CD8-positive, alpha-beta memory T cell (primary cell): ENCODE data around the gene HPS6. TPM values are rescaled to one million over a fixed set of nuclear protein-coding genes. Genes with fewer than 3 reads are reported as not detected.
A peak's percentile ranks its signal among the peaks of the same experiment; 100 is the strongest.

Experiments used
- CTCF ChIA-PET: fragments of 350-600 bp; sonication (Branson Sonifier 250); formaldehyde crosslinking; loops from one replicate; lab custom pipeline; 2021; ENCODE audit warnings: antibody characterized with exemption; lab: Charles Lee
- POLR2A ChIA-PET: fragments of 350-600 bp; sonication (Branson Sonifier 250); formaldehyde crosslinking; loops from one replicate; lab custom pipeline; 2021; ENCODE audit warnings: antibody characterized with exemption; lab: Charles Lee
- DNase-seq, 5 donors: peaks; one replicate each; pipeline versions ENCODE4 v3.0.0 to v3.0.0-alpha.2; 2020 to 2022; ENCODE audit warnings: mixed read lengths in 1 of 5
- H3K27ac ChIP-seq: one replicate; pipeline ENCODE4 v1.7.0; 2013; ENCODE audit warnings: low read depth, mild to moderate bottlenecking, low read length, moderate library complexity
- H3K27me3 ChIP-seq: 2 replicates; pipeline ENCODE4 v1.7.0; 2013; ENCODE audit warnings: low read length, mild to moderate bottlenecking; ENCODE audit not compliant: insufficient read depth, poor library complexity, severe bottlenecking
- H3K36me3 ChIP-seq: 2 replicates; pipeline ENCODE4 v1.7.0; 2013; ENCODE audit warnings: mild to moderate bottlenecking, low read length, moderate library complexity; ENCODE audit not compliant: insufficient read depth
- H3K4me1 ChIP-seq: 2 replicates; pipeline ENCODE4 v1.7.0; 2013; ENCODE audit warnings: mild to moderate bottlenecking, low read length, moderate library complexity; ENCODE audit not compliant: insufficient read depth
- H3K4me3 ChIP-seq: 2 replicates; pipeline ENCODE4 v1.7.0; 2013; ENCODE audit warnings: mild to moderate bottlenecking, low read length
- H3K9me3 ChIP-seq: 2 replicates; pipeline ENCODE4 v1.7.0; 2013; ENCODE audit warnings: mild to moderate bottlenecking, low read length
- H3K27ac Mint-ChIP-seq, 8 donors: one replicate each; pipeline ENCODE4 v1.8.0; 2020 to 2021; ENCODE audit warnings: mixed read lengths in 8 of 8, mild to moderate bottlenecking in 6 of 8, inconsistent platforms in 3 of 8, moderate library complexity in 3 of 8
- H3K27me3 Mint-ChIP-seq, 2 donors: one replicate each; pipeline ENCODE4 v1.8.0; 2020 to 2021; ENCODE audit warnings: mixed read lengths in 2 of 2, mild to moderate bottlenecking in 1 of 2, moderate library complexity in 1 of 2
- H3K36me3 Mint-ChIP-seq, 3 donors: one replicate each; pipeline ENCODE4 v1.8.0; 2020 to 2021; ENCODE audit warnings: mixed read lengths in 3 of 3, inconsistent platforms in 1 of 3, mild to moderate bottlenecking in 1 of 3
- H3K4me1 Mint-ChIP-seq, 3 donors: one replicate each; pipeline ENCODE4 v1.8.0; 2020 to 2021; ENCODE audit warnings: mixed read lengths in 3 of 3, inconsistent platforms in 1 of 3, mild to moderate bottlenecking in 1 of 3
- H3K4me3 Mint-ChIP-seq, 7 donors: one replicate each; pipeline ENCODE4 v1.8.0; 2020 to 2021; ENCODE audit warnings: mixed read lengths in 7 of 7, mild to moderate bottlenecking in 6 of 7, moderate library complexity in 4 of 7, inconsistent platforms in 2 of 7
- H3K9me3 Mint-ChIP-seq, 5 donors: one replicate each; pipeline ENCODE4 v1.8.0; 2020 to 2022; ENCODE audit warnings: mixed read lengths in 5 of 5, mild to moderate bottlenecking in 3 of 5, moderate library complexity in 2 of 5, inconsistent platforms in 1 of 5
- polyA plus RNA-seq: library from polyadenylated mRNA; unstranded; fragments of 300-500 nt; fragmentation: Illumina TruSeq; gene quantifications from one replicate; pipeline ENCODE4 v1.2.3, GENCODE V29; 2021
- total RNA-seq, 2 experiments: library from RNA; stranded (reverse); gene quantifications; one replicate each; pipeline ENCODE4 v1.2.3, GENCODE V29; 2021

HPS6 gene
- total and polyA plus RNA-seq, 3 experiments from 2014 or later = 25.3 to 30.4 (median 27.0) TPM

GRCh38 chr10:102064503-102064867 is 664 bp upstream of the HPS6 start:
- Mint-ChIP-seq H3K27me3 (peaks cover 0 to 6% of the 10 kb centered on the region in 2 donors), H3K4me1 (peaks cover 24 to 49% (median 37%) of the 10 kb centered on the region in 3 donors), H3K27ac (peak overlapping the region; percentile 87 to 99 (median 96)), H3K4me3 (peak overlapping the region; percentile 75 to 93 (median 88)), H3K36me3 (peaks cover 0 to 22% (median 0%) of the 10 kb centered on the region in 3 donors), H3K9me3 (no peaks in the 10 kb centered on the region)
- H3K27ac ChIP-seq = peak overlapping the region; percentile 86
- H3K9me3 ChIP-seq = no peaks in the 10 kb centered on the region
- POLR2A ChIA-PET = interaction anchor here (3.0 kb wide), 1 partner anchor 9 kb away, joined by 13 read pairs; the partner anchor contains the start of gene ARMH3
- CTCF ChIA-PET = no interaction called here
- H3K27me3 ChIP-seq = no peaks in the 10 kb centered on the region
- DNase-seq = peak in 1 of 5 donors; percentile 6
- H3K4me3 ChIP-seq = peak overlapping the region; percentile 77
- H3K36me3 ChIP-seq = no peaks in the 10 kb centered on the region
- peaks cover 31% of the 10 kb centered on the region for H3K4me1 ChIP-seq

GRCh38 chr10:102065561-102066398 is 631 bp downstream of the HPS6 start:
- H3K27me3 Mint-ChIP-seq = peaks cover 0 to 5% of the 10 kb centered on the region in 2 donors

GRCh38 chr10:102066399-102067088 is 1.4 kb downstream of the HPS6 start:
- CTCF ChIA-PET = interaction anchor here (1.1 to 8.5 kb wide), 6 partner anchors 8 to 225 kb away, joined by 4 to 62 read pairs (median 4); partner anchors contain the start of gene KCNIP2
- H3K9me3 ChIP-seq = no peaks in the 10 kb centered on the region
- DNase-seq = peak in 1 of 5 donors; percentile 11
- peak overlapping the region; percentile 83 to 93 (median 87) for H3K4me3 Mint-ChIP-seq
- peaks cover 26 to 54% (median 39%) of the 10 kb centered on the region in 3 donors for H3K4me1 Mint-ChIP-seq
- H3K4me3 ChIP-seq = peak overlapping the region; percentile 77
- H3K36me3 ChIP-seq = no peaks in the 10 kb centered on the region
- H3K9me3 Mint-ChIP-seq = no peaks in the 10 kb centered on the region
- H3K4me1 ChIP-seq = peaks cover 31% of the 10 kb centered on the region
- no peaks in the 10 kb centered on the region for H3K27me3 ChIP-seq
- H3K27ac ChIP-seq = peak overlapping the region; percentile 86
- H3K27me3 Mint-ChIP-seq = peaks cover 0 to 2% of the 10 kb centered on the region in 2 donors
- POLR2A ChIA-PET = interaction anchor here (3.0 kb wide), 1 partner anchor 11 kb away, joined by 13 read pairs; the partner anchor contains the start of gene ARMH3
- peaks cover 0 to 26% (median 0%) of the 10 kb centered on the region in 3 donors for H3K36me3 Mint-ChIP-seq
- H3K27ac Mint-ChIP-seq = peak overlapping the region; percentile 76 to 95 (median 90)

More at GRCh38 chr10:102065561-102066398, 631 bp downstream of the HPS6 start:
- peaks cover 0 to 23% (median 0%) of the 10 kb centered on the region in 3 donors for H3K36me3 Mint-ChIP-seq
- Histone ChIP-seq H3K4me1 (peaks cover 31% of the 10 kb centered on the region), H3K4me3 (peak overlapping the region; percentile 77), H3K27ac (peak overlapping the region; percentile 86), H3K36me3 (no peaks in the 10 kb centered on the region), H3K27me3 (no peaks in the 10 kb centered on the region), H3K9me3 (no peaks in the 10 kb centered on the region)
- H3K4me3 Mint-ChIP-seq = peak overlapping the region; percentile 83 to 93 (median 88)
- POLR2A ChIA-PET = interaction anchor here (0.9 to 3.0 kb wide), 2 partner anchors 10 to 86 kb away, joined by 3 to 13 read pairs; partner anchors contain the start of gene ARMH3
- peaks cover 24 to 51% (median 39%) of the 10 kb centered on the region in 3 donors for H3K4me1 Mint-ChIP-seq
- H3K27ac Mint-ChIP-seq = peak overlapping the region; percentile 84 to 96 (median 92)
- no peaks in the 10 kb centered on the region for H3K9me3 Mint-ChIP-seq
- CTCF ChIA-PET = interaction anchor here (0.9 to 8.5 kb wide), 7 partner anchors 9 to 225 kb away, joined by 3 to 62 read pairs (median 4); partner anchors contain the start of gene KCNIP2
- DNase-seq = peak in 2 of 5 donors; percentile 6 to 21

GRCh38 chr10:102067091-102067916 is 2.2 kb downstream of the HPS6 start:
- Mint-ChIP-seq H3K9me3 (no peaks in the 10 kb centered on the region), H3K4me1 (peaks cover 26 to 54% (median 39%) of the 10 kb centered on the region in 3 donors), H3K4me3 (peak overlapping the region in 6 of 7 donors; percentile 17 to 82 (median 62)), H3K27me3 (peaks cover 0 to 2% of the 10 kb centered on the region in 2 donors), H3K27ac (peak overlapping the region in 6 of 8 donors; percentile 19 to 80 (median 63)), H3K36me3 (peaks cover 0 to 26% (median 0%) of the 10 kb centered on the region in 3 donors)
- no peaks in the 10 kb centered on the region for H3K27me3 ChIP-seq
- CTCF ChIA-PET = interaction anchor here (1.1 to 8.5 kb wide), 5 partner anchors 14 to 226 kb away, joined by 4 to 62 read pairs (median 4); partner anchors contain the start of gene KCNIP2
- POLR2A ChIA-PET = interaction anchor here (3.0 kb wide), 1 partner anchor 12 kb away, joined by 13 read pairs; the partner anchor contains the start of gene ARMH3
- no peak overlapping the region for H3K4me3 ChIP-seq
- no peak for DNase-seq
- H3K27ac ChIP-seq = no peak overlapping the region
- no peaks in the 10 kb centered on the region for H3K36me3 ChIP-seq
- no peaks in the 10 kb centered on the region for H3K9me3 ChIP-seq
- peaks cover 31% of the 10 kb centered on the region for H3K4me1 ChIP-seq

- H3K4me3 Mint-ChIP-seq = peak overlapping the region in 1 of 7 donors; percentile 82
- no peaks in the 10 kb centered on the region for H3K36me3 ChIP-seq
- H3K9me3 ChIP-seq = no peaks in the 10 kb centered on the region
- peak overlapping the region in 3 of 8 donors; percentile 12 to 62 (median 50) for H3K27ac Mint-ChIP-seq
- H3K4me3 ChIP-seq = no peak overlapping the region
- CTCF ChIA-PET = interaction anchor here (0.7 to 8.5 kb wide), 5 partner anchors 11 to 287 kb away, joined by 3 to 62 read pairs (median 4); partner anchors contain the start of genes ARMH3 and KCNIP2
- H3K9me3 Mint-ChIP-seq = no peaks in the 10 kb centered on the region
- POLR2A ChIA-PET = interaction anchor here (0.6 kb wide), 1 partner anchor 48 kb away, joined by 3 read pairs; no protein-coding TSS in a partner anchor
- peaks cover 0 to 2% of the 10 kb centered on the region in 2 donors for H3K27me3 Mint-ChIP-seq
- H3K27me3 ChIP-seq = no peaks in the 10 kb centered on the region
- peaks cover 0 to 26% (median 0%) of the 10 kb centered on the region in 3 donors for H3K36me3 Mint-ChIP-seq
- H3K27ac ChIP-seq = no peak overlapping the region
- no peak for DNase-seq
- peaks cover 31% of the 10 kb centered on the region for H3K4me1 ChIP-seq
- H3K4me1 Mint-ChIP-seq = peaks cover 24 to 49% (median 33%) of the 10 kb centered on the region in 3 donors
Observed at GRCh38 chr10:102068216-102068615, 3.1 kb downstream of the HPS6 start.

- H3K36me3 ChIP-seq = no peaks in the 10 kb centered on the region
- Mint-ChIP-seq H3K9me3 (no peaks in the 10 kb centered on the region), H3K4me3 (no peak overlapping the region), H3K27me3 (peaks cover 0 to 2% of the 10 kb centered on the region in 2 donors), H3K36me3 (peaks cover 0 to 26% (median 0%) of the 10 kb centered on the region in 3 donors), H3K4me1 (peaks cover 22 to 46% (median 30%) of the 10 kb centered on the region in 3 donors), H3K27ac (peak overlapping the region in 5 of 8 donors; percentile 33 to 95 (median 60))
- no peaks in the 10 kb centered on the region for H3K27me3 ChIP-seq
- no peak overlapping the region for H3K27ac ChIP-seq
- no peaks in the 10 kb centered on the region for H3K9me3 ChIP-seq
- ChIA-PET POLR2A (no interaction called here), CTCF (interaction anchor here (1.2 to 8.5 kb wide), 3 partner anchors 12 to 227 kb away, joined by 3 to 62 read pairs (median 4); partner anchors contain the start of gene KCNIP2)
- DNase-seq = no peak
- no peak overlapping the region for H3K4me3 ChIP-seq
- H3K4me1 ChIP-seq = peaks cover 31% of the 10 kb centered on the region
Observed at GRCh38 chr10:102069071-102069470, 3.9 kb downstream of the HPS6 start.
